Neural progenitor cell (in vitro differentiated cells): ENCODE results near the gene ATOH1.

Experiments used
- EZH2 ChIP-seq: fragments of 200-600 bp; sonication (generic); IDR thresholded peaks from 2 replicates; pipeline ENCODE4 v1.6.1; 2017; ENCODE audit warnings: antibody characterized with exemption, mild to moderate bottlenecking, moderate library complexity
- TF ChIP-seq, protein P1 (sequence below): fragments of 200-600 bp; sonication (generic); IDR thresholded peaks from 2 replicates; pipeline ENCODE4 v1.5.1; 2017; ENCODE audit warnings: antibody characterized with exemption, mild to moderate bottlenecking

DNA sequence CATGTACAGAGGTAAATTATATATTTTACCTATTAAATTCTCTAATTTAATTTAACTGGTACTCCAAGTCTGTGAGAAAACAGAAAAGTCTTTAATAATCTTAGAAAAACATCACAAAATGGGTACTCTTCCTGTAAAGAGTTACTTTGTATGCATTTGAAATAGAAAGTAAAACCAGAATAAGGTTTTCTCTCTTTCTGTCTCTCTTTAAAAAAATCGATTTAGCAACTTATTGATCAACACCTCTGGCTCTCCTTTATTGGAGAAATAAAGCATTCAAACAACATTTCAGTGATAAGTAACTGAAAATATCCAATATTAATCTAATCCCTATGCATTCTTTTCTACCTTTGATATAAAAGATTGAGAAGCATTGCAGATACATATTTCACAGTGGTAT is 27.4 kb downstream of the ATOH1 start:
- TF ChIP-seq EZH2: no peak
- TF ChIP-seq, protein P1, sequence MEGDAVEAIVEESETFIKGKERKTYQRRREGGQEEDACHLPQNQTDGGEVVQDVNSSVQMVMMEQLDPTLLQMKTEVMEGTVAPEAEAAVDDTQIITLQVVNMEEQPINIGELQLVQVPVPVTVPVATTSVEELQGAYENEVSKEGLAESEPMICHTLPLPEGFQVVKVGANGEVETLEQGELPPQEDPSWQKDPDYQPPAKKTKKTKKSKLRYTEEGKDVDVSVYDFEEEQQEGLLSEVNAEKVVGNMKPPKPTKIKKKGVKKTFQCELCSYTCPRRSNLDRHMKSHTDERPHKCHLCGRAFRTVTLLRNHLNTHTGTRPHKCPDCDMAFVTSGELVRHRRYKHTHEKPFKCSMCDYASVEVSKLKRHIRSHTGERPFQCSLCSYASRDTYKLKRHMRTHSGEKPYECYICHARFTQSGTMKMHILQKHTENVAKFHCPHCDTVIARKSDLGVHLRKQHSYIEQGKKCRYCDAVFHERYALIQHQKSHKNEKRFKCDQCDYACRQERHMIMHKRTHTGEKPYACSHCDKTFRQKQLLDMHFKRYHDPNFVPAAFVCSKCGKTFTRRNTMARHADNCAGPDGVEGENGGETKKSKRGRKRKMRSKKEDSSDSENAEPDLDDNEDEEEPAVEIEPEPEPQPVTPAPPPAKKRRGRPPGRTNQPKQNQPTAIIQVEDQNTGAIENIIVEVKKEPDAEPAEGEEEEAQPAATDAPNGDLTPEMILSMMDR: no peak
